SJCRH30 (cell line): ENCODE data around the gene CDON. TPM values are rescaled to one million over a fixed set of nuclear protein-coding genes. Genes with fewer than 3 reads are reported as not detected.

Experiments used
- DNase-seq, 2 experiments: peaks; one replicate each; pipeline ENCODE4 v3.0.0-alpha.2; 2015 to 2020
- H3K27ac ChIP-seq: fragments of 250-450 bp; sonication (Bioruptor Pico); 2 replicates; pipeline ENCODE4 v1.5.1; 2020; ENCODE audit warnings: mild to moderate bottlenecking, moderate library complexity
- H3K27me3 ChIP-seq: fragments of 250-450 bp; sonication (Bioruptor Pico); 2 replicates; pipeline ENCODE4 v1.5.1; 2020; ENCODE audit warnings: mild to moderate bottlenecking, moderate library complexity
- H3K36me3 ChIP-seq: fragments of 250-450 bp; sonication (Bioruptor Pico); 2 replicates; pipeline ENCODE4 v1.5.1; 2020; ENCODE audit warnings: mild to moderate bottlenecking, moderate library complexity
- H3K4me1 ChIP-seq: fragments of 250-450 bp; sonication (Bioruptor Pico); 2 replicates; pipeline ENCODE4 v1.5.1; 2020; ENCODE audit warnings: mild to moderate bottlenecking, moderate library complexity
- H3K4me3 ChIP-seq: fragments of 250-450 bp; sonication (Bioruptor Pico); 2 replicates; pipeline ENCODE4 v1.5.1; 2020; ENCODE audit warnings: mild to moderate bottlenecking, moderate library complexity
- H3K9me3 ChIP-seq: fragments of 250-450 bp; sonication (Bioruptor Pico); replicated peaks from 2 replicates; pipeline ENCODE4 v1.5.1; 2020; ENCODE audit warnings: mild to moderate bottlenecking, moderate library complexity
- total RNA-seq: library from RNA; depleted of rRNA; stranded (reverse); fragments of >200 nt; shearing (Covaris generic); gene quantifications from 2 replicates; pipeline ENCODE4 v1.2.3, GENCODE V29; 2014

The CDON gene
- total RNA-seq, 1 experiment from 2014 or later = 76.1 TPM

GRCh38 chr11:126100716-126101115 is 38.0 kb upstream of the CDON start:
- Histone ChIP-seq H3K27ac (peak overlapping the region; percentile 100), H3K36me3 (no peaks in the 10 kb centered on the region), H3K27me3 (no peaks in the 10 kb centered on the region), H3K4me3 (peak overlapping the region; percentile 26), H3K4me1 (peaks cover 71% of the 10 kb centered on the region), H3K9me3 (no peaks in the 10 kb centered on the region)
- DNase-seq = peak; percentile 66 to 72

- Histone ChIP-seq H3K4me3 (no peak overlapping the region), H3K36me3 (no peaks in the 10 kb centered on the region), H3K9me3 (no peaks in the 10 kb centered on the region), H3K27ac (peak overlapping the region; percentile 24), H3K27me3 (no peaks in the 10 kb centered on the region), H3K4me1 (peaks cover 51% of the 10 kb centered on the region)
- no peak for DNase-seq
Measured at GRCh38 chr11:126098204-126098769, 35.6 kb upstream of the CDON start.

- H3K4me1 ChIP-seq = peaks cover 28% of the 10 kb centered on the region
- H3K9me3 ChIP-seq = no peaks in the 10 kb centered on the region
Measured at GRCh38 chr11:126095745-126096144, 33.1 kb upstream of the CDON start.

GRCh38 chr11:126090452-126090851 is 27.8 kb upstream of the CDON start:
- Histone ChIP-seq H3K9me3 (no peaks in the 10 kb centered on the region), H3K4me3 (no peak overlapping the region), H3K36me3 (no peaks in the 10 kb centered on the region), H3K27ac (no peak overlapping the region), H3K4me1 (no peaks in the 10 kb centered on the region), H3K27me3 (no peaks in the 10 kb centered on the region)
- DNase-seq = no peak

More at GRCh38 chr11:126095745-126096144, 33.1 kb upstream of the CDON start:
- H3K27me3 ChIP-seq = no peaks in the 10 kb centered on the region
- H3K27ac ChIP-seq = no peak overlapping the region
- no peak overlapping the region for H3K4me3 ChIP-seq
- H3K36me3 ChIP-seq = no peaks in the 10 kb centered on the region
- no peak for DNase-seq

GRCh38 chr11:126088999-126089398 is 26.3 kb upstream of the CDON start:
- no peaks in the 10 kb centered on the region for H3K9me3 ChIP-seq
- DNase-seq = no peak
- H3K27me3 ChIP-seq = no peaks in the 10 kb centered on the region
- no peak overlapping the region for H3K4me3 ChIP-seq
- peaks cover 9% of the 10 kb centered on the region for H3K4me1 ChIP-seq
- no peak overlapping the region for H3K27ac ChIP-seq
- H3K36me3 ChIP-seq = no peaks in the 10 kb centered on the region

- Histone ChIP-seq H3K9me3 (no peaks in the 10 kb centered on the region), H3K36me3 (no peaks in the 10 kb centered on the region), H3K27me3 (no peaks in the 10 kb centered on the region), H3K4me1 (peaks cover 22% of the 10 kb centered on the region), H3K27ac (no peak overlapping the region), H3K4me3 (no peak overlapping the region)
- no peak for DNase-seq
Measured at GRCh38 chr11:126086248-126086647, 23.6 kb upstream of the CDON start.

GRCh38 chr11:126084608-126084912 is 21.9 kb upstream of the CDON start:
- Histone ChIP-seq H3K36me3 (no peaks in the 10 kb centered on the region), H3K9me3 (no peaks in the 10 kb centered on the region), H3K4me3 (no peak overlapping the region), H3K27ac (peak overlapping the region; percentile 39), H3K27me3 (no peaks in the 10 kb centered on the region), H3K4me1 (peaks cover 37% of the 10 kb centered on the region)
- peak in 1 of 2 experiments; percentile 27 for DNase-seq

GRCh38 chr11:126083829-126084607 is 21.4 kb upstream of the CDON start:
- Histone ChIP-seq H3K4me3 (no peak overlapping the region), H3K27me3 (no peaks in the 10 kb centered on the region), H3K36me3 (no peaks in the 10 kb centered on the region), H3K4me1 (peaks cover 42% of the 10 kb centered on the region), H3K9me3 (no peaks in the 10 kb centered on the region), H3K27ac (peak overlapping the region; percentile 39)
- DNase-seq = peak; percentile 51 to 78

GRCh38 chr11:126082251-126083109 is 19.8 kb upstream of the CDON start:
- Histone ChIP-seq H3K27ac (no peak overlapping the region), H3K36me3 (no peaks in the 10 kb centered on the region), H3K27me3 (no peaks in the 10 kb centered on the region), H3K9me3 (no peaks in the 10 kb centered on the region), H3K4me1 (peaks cover 42% of the 10 kb centered on the region), H3K4me3 (no peak overlapping the region)
- no peak for DNase-seq

GRCh38 chr11:126081915-126082250 is 19.2 kb upstream of the CDON start:
- H3K27ac ChIP-seq = no peak overlapping the region
- DNase-seq = no peak
- no peak overlapping the region for H3K4me3 ChIP-seq
- H3K9me3 ChIP-seq = no peaks in the 10 kb centered on the region
- H3K36me3 ChIP-seq = no peaks in the 10 kb centered on the region
- H3K4me1 ChIP-seq = peaks cover 42% of the 10 kb centered on the region
- H3K27me3 ChIP-seq = no peaks in the 10 kb centered on the region

GRCh38 chr11:126080161-126080941 is 17.7 kb upstream of the CDON start:
- Histone ChIP-seq H3K4me1 (peaks cover 42% of the 10 kb centered on the region), H3K9me3 (no peaks in the 10 kb centered on the region), H3K36me3 (no peaks in the 10 kb centered on the region), H3K27ac (peak overlapping the region; percentile 56), H3K4me3 (peak overlapping the region; percentile 27), H3K27me3 (no peaks in the 10 kb centered on the region)
- DNase-seq = peak; percentile 34 to 57

GRCh38 chr11:126079621-126080124 is 17.0 kb upstream of the CDON start:
- H3K27me3 ChIP-seq = no peaks in the 10 kb centered on the region
- H3K4me1 ChIP-seq = peaks cover 39% of the 10 kb centered on the region
- H3K9me3 ChIP-seq = no peaks in the 10 kb centered on the region
- peak in 1 of 2 experiments; percentile 36 for DNase-seq
- H3K27ac ChIP-seq = peak overlapping the region; percentile 56
- no peak overlapping the region; the same call in 1 of the 2 replicates for H3K4me3 ChIP-seq
- H3K36me3 ChIP-seq = no peaks in the 10 kb centered on the region

GRCh38 chr11:126076641-126077040 is 14.0 kb upstream of the CDON start:
- Histone ChIP-seq H3K4me3 (no peak overlapping the region), H3K27ac (no peak overlapping the region), H3K4me1 (peaks cover 38% of the 10 kb centered on the region), H3K9me3 (no peaks in the 10 kb centered on the region), H3K27me3 (no peaks in the 10 kb centered on the region), H3K36me3 (no peaks in the 10 kb centered on the region)
- no peak for DNase-seq

- peak overlapping the region; percentile 31 for H3K4me3 ChIP-seq
- H3K9me3 ChIP-seq = no peaks in the 10 kb centered on the region
- H3K27me3 ChIP-seq = no peaks in the 10 kb centered on the region
- DNase-seq = peak; percentile 17 to 62
- no peaks in the 10 kb centered on the region for H3K36me3 ChIP-seq
- peak overlapping the region; percentile 62 for H3K27ac ChIP-seq
- peaks cover 20% of the 10 kb centered on the region for H3K4me1 ChIP-seq
Measured at GRCh38 chr11:126072801-126073594, 10.3 kb upstream of the CDON start.
